PFSK-1 (cell line): ENCODE measurements around the gene LGALS8. TPM values are rescaled to one million over a fixed set of nuclear protein-coding genes. Genes with fewer than 3 reads are reported as not detected.

Source experiments
- FOXP2 ChIP-seq: optimal IDR thresholded peaks from 2 replicates; pipeline ENCODE3; 2011; ENCODE audit warnings: borderline replicate concordance, control low read depth, inconsistent platforms; ENCODE audit not compliant: insufficient read depth; ENCODE audit errors: extremely low read length, extremely low read depth
- POLR2AphosphoS5 ChIP-seq: IDR thresholded peaks from 2 replicates; pipeline ENCODE4 v1.6.1; 2012; ENCODE audit warnings: low read depth, mild to moderate bottlenecking, control low read depth, low read length, moderate library complexity
- REST ChIP-seq, 2 experiments: IDR thresholded peaks; 2 replicates each; pipeline versions ENCODE4 v1.6.1 to v1.8.0; 2011 to 2012; ENCODE audit warnings: low read depth in 2 of 2, low read length in 2 of 2, control low read depth in 1 of 2, inconsistent platforms in 1 of 2, mild to moderate bottlenecking in 1 of 2, moderate library complexity in 1 of 2; ENCODE audit not compliant: insufficient read depth in 1 of 2
- SIN3A ChIP-seq: IDR thresholded peaks from 2 replicates; pipeline ENCODE4 v1.6.1; 2012; ENCODE audit warnings: mild to moderate bottlenecking, low read length, moderate library complexity, borderline replicate concordance; ENCODE audit not compliant: insufficient read depth
- TAF1 ChIP-seq: IDR thresholded peaks from 2 replicates; pipeline ENCODE4 v1.6.1; 2012; ENCODE audit warnings: low read length, control low read depth, borderline replicate concordance; ENCODE audit not compliant: insufficient read depth
- polyA plus RNA-seq: library from polyadenylated mRNA; unstranded; fragments of >200 nt; gene quantifications from one replicate; pipeline ENCODE4 v1.2.1, GENCODE V29; 2012; ENCODE audit warnings: low read depth, missing spikeins; ENCODE audit not compliant: insufficient read length

LGALS8 gene
- 5.4 TPM for polyA plus RNA-seq

- TF ChIP-seq REST (IDR thresholded peaks at IDR 0.05; ENCODE audit: insufficient read depth in 1 of 2, low read depth in 2 of 2, low read length in 2 of 2) (no peak), POLR2AphosphoS5 (no peak), FOXP2 (no peak), SIN3A (no peak), TAF1 (no peak)
These were observed at the start of gene LGALS8 for GRCh38 chr1:236523704-236524141. LGALS8 (plus strand) TSS chr1:236523982; CDS start chr1:236526071, 2,089 bp downstream.

GRCh38 chr1:236476019-236476418, 47.8 kb upstream of the LGALS8 start:
- TF ChIP-seq FOXP2, result no peak
- no peak for TF ChIP-seq SIN3A
- no peak for TF ChIP-seq POLR2AphosphoS5
- TF ChIP-seq REST (IDR thresholded peaks at IDR 0.05; ENCODE audit: insufficient read depth in 1 of 2, low read depth in 2 of 2, low read length in 2 of 2), result no peak
- TF ChIP-seq TAF1, result no peak

- TF ChIP-seq POLR2AphosphoS5 (no peak), REST (IDR thresholded peaks at IDR 0.05; ENCODE audit: insufficient read depth in 1 of 2, low read depth in 2 of 2, low read length in 2 of 2) (no peak), FOXP2 (no peak), TAF1 (no peak), SIN3A (no peak)
These were observed 42.9 kb upstream of the LGALS8 start for GRCh38 chr1:236480758-236481436.

- TF ChIP-seq REST (IDR thresholded peaks at IDR 0.05; ENCODE audit: insufficient read depth in 1 of 2, low read depth in 2 of 2, low read length in 2 of 2) (no peak), POLR2AphosphoS5 (no peak), FOXP2 (no peak), TAF1 (no peak), SIN3A (no peak)
These were observed 39.3 kb upstream of the LGALS8 start for GRCh38 chr1:236484310-236484971.

GRCh38 chr1:236486356-236487002, 37.3 kb upstream of the LGALS8 start:
- no peak for TF ChIP-seq POLR2AphosphoS5
- TF ChIP-seq FOXP2, result no peak
- no peak for TF ChIP-seq REST (IDR thresholded peaks at IDR 0.05; ENCODE audit: insufficient read depth in 1 of 2, low read depth in 2 of 2, low read length in 2 of 2)
- no peak for TF ChIP-seq SIN3A
